HG03342 (cell line): ENCODE measurements around the gene ZNF280B.

Source experiments
- ATAC-seq: cut with Tn5 transposase; IDR thresholded peaks from one replicate; pipeline ENCODE4 v1.9.1; 2021; ENCODE audit warnings: mild to moderate bottlenecking, moderate library complexity; ENCODE audit not compliant: unreplicated experiment

ZNF280B gene

DNA sequence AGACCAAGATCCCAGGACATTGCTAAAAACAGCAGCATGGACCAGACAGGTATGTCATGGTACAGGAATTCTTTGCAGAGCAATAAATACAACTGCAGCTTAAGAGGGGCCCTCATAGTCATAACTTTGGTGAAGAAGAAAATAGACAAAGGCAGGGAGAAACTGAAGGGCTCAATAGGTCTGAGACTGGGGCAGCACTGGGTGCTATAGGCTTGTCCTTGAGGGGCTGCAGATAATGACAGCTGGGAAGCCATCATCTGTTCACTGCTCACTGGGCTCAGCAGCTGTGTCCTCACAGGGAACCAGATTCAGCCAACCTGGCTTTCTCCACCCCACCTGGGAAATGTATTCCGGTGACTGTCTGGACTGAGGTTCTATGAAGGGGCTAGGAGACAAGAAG, 68.4 kb downstream of the ZNF280B start:
- ATAC-seq = no peak
